ENCODE data around the gene UBL7.
"Not testable (repeated sequence)": the region's sequence is repeated elsewhere in the genome, so short reads cannot be mapped to it uniquely, and the experiment has no call there.

The UBL7 gene

GRCh38 chr15:74460871-74461846 lies at the start of gene UBL7:
TSS of gene UBL7 (minus strand) at chr15:74461160. CDS start at chr15:74458867, 2,293 bp downstream.
- DNase-seq = peak; percentile 83

- no peak for DNase-seq
Measured at GRCh38 chr15:74506515-74506840, 45.5 kb upstream of the UBL7 start.

- no peak for DNase-seq
Measured at GRCh38 chr15:74505837-74506514, 45.0 kb upstream of the UBL7 start.

GRCh38 chr15:74504836-74505235 lies 43.9 kb upstream of the UBL7 start:
- no peak for DNase-seq

- no peak for DNase-seq
Measured at GRCh38 chr15:74504418-74504817, 43.5 kb upstream of the UBL7 start.

GRCh38 chr15:74502301-74502700 lies 41.3 kb upstream of the UBL7 start:
- DNase-seq = no peak

- DNase-seq = no peak
Measured at GRCh38 chr15:74500401-74500800, 39.4 kb upstream of the UBL7 start.

GRCh38 chr15:74499366-74499765 lies 38.4 kb upstream of the UBL7 start:
- DNase-seq = no peak

GRCh38 chr15:74497584-74497983 lies 36.6 kb upstream of the UBL7 start:
- peak; percentile 96 for DNase-seq

GRCh38 chr15:74496648-74497047 lies 35.7 kb upstream of the UBL7 start:
- no peak for DNase-seq

- DNase-seq = no peak
Measured at GRCh38 chr15:74490339-74490689, 29.4 kb upstream of the UBL7 start.

- peak; percentile 42 for DNase-seq
Measured at GRCh38 chr15:74489518-74490338, 28.8 kb upstream of the UBL7 start.

GRCh38 chr15:74488776-74489175 lies 27.8 kb upstream of the UBL7 start:
- no peak for DNase-seq

- DNase-seq = no peak
Measured at GRCh38 chr15:74482661-74483060, 21.7 kb upstream of the UBL7 start.

- DNase-seq = not testable (repeated sequence)
Measured at GRCh38 chr15:74480364-74480763, 19.4 kb upstream of the UBL7 start.

- DNase-seq = not testable (repeated sequence)
Measured at GRCh38 chr15:74471621-74472020, 10.7 kb upstream of the UBL7 start.

- DNase-seq = no peak
Measured at GRCh38 chr15:74470631-74471395, 9.9 kb upstream of the UBL7 start.

GRCh38 chr15:74468341-74469032 lies 7.5 kb upstream of the UBL7 start:
- DNase-seq = no peak

GRCh38 chr15:74466570-74466969 lies 5.6 kb upstream of the UBL7 start:
- no peak for DNase-seq

- no peak for DNase-seq
Measured at GRCh38 chr15:74464897-74465296, 3.9 kb upstream of the UBL7 start.

GRCh38 chr15:74464216-74464615 lies 3.3 kb upstream of the UBL7 start:
- no peak for DNase-seq

- DNase-seq = no peak
Measured at GRCh38 chr15:74463634-74464033, 2.7 kb upstream of the UBL7 start.
